Measurements from ENCODE around the gene FBLL1.
A peak's percentile ranks its signal among the peaks of the same experiment; 100 is the strongest.
"Not testable (repeated sequence)": the region's sequence is repeated elsewhere in the genome, so short reads cannot be mapped to it uniquely, and the experiment has no call there.

The FBLL1 gene

GRCh38 chr5:168528521-168529373, at the start of gene FBLL1:
FBLL1 (plus strand) TSS chr5:168529305; CDS start chr5:168529505, 200 bp downstream.
- H3K4me3 ChIP-seq (ENCODE audit: low read depth, low read length) = peak within 1 kb of the TSS; percentile 42

- no peak overlapping the region for H3K4me3 ChIP-seq (ENCODE audit: low read depth, low read length)
Observed at GRCh38 chr5:168480601-168481000, 48.5 kb upstream of the FBLL1 start.

DNA sequence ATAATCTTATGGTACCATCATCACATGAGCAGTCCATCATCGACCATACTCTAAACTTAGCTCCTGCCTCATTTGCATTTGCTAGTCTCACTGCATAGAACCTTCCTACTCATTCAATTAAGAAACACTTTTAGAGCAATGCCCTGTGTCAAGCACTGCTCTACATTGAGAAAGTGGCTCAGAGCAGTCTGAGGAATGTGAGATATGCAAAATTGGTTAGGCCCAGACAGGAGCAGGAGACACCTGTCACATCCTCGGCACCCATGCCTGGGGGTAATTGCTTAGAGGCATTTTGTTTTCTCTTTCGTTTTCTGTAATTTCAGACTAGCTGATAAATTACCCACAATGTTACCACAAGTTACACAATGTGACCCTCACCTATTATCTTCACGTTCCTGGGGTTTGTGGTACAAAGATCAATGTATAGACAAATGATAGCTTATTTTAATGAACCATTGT, 47.7 kb upstream of the FBLL1 start:
- no peak overlapping the region for H3K4me3 ChIP-seq (ENCODE audit: low read depth, low read length)

DNA sequence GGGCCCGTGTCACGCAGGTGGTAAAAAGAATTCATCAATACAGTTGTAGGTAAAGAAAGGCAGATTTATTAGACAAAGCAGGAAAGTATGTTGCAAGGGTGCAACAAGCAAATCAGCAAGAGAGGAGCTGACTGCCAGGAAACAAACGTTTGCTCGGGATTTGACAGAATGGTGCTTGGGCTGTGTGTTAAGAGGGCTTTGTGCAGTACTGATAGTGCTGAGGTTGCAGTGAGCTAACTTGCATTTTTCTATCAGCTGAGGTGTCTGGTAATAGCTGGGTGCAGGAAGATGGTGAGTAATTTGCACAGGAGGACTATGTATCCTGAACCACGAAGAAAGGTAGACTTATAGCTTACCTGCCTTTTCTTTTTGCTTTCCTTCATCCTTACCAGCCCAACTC, 46.7 kb upstream of the FBLL1 start:
- no peak overlapping the region for H3K4me3 ChIP-seq (ENCODE audit: low read depth, low read length)

- peak within 1 kb of the TSS; percentile 100 for H3K4me3 ChIP-seq (ENCODE audit: low read depth, low read length)
Observed at GRCh38 chr5:168486136-168486879, 42.8 kb upstream of the FBLL1 start, which contains the start of gene RARS1. RARS1 (plus strand) TSS chr5:168486471; CDS start chr5:168486499, 28 bp downstream.

- H3K4me3 ChIP-seq (ENCODE audit: low read depth, low read length) = no peak overlapping the region
Observed at GRCh38 chr5:168489059-168489458, 40.0 kb upstream of the FBLL1 start.

DNA sequence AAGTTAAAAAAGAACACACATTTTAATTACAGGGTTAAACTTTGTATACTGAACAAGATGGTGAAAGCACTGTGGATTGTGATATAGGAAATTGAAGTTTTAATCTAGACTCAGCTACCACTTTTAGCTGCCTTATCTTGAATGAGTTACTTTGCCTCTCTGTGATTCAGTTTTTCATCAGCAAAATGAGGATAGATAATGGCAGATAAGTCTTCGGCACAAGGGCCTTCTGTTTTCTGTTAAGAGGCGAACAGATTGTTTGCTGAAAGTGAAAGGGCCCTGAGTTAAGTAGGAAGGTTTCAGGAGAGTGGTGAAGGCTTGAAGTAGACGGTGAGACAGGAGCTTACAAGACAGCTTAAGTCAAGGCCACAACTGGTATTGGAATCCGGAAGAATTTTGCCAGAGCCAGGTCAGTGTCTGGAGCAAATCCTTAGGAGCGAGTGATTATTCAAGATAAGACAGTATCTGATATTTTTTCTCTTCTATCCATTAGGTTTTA, 35.0 kb upstream of the FBLL1 start:
- H3K4me3 ChIP-seq (ENCODE audit: low read depth, low read length) = no peak overlapping the region

- H3K4me3 ChIP-seq (ENCODE audit: low read depth, low read length) = no peak overlapping the region
Observed at GRCh38 chr5:168502563-168503237, 26.4 kb upstream of the FBLL1 start.

DNA sequence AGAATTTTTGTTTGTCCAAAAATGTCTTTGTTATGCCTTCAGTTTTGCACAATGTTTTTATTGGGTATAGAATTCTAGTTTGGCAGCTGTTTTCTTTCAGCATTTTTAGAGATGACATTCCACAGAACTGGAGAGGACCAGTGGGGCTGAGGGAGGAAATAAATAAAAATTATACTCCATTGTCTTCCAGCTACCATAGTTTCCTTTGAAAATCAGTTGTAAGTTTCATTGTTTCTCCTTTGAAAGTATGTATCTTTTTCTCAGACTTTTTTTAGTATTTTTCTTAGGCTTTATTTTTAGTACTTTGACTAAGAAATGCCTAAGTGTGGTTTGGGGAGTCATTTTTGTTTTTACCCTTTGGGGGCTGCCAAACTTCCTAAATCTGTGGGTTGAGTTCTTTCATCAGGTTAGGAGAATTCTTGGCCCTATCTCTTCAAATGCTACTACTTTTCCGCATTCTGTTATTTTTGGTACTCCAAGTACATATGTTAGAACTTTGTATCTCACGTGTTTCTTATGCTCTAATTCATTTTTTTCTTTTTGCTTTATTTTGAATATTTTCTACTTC, 15.2 kb upstream of the FBLL1 start:
- no peak overlapping the region for H3K4me3 ChIP-seq (ENCODE audit: low read depth, low read length)

GRCh38 chr5:168525856-168526255, 3.2 kb upstream of the FBLL1 start:
- no peak overlapping the region for H3K4me3 ChIP-seq (ENCODE audit: low read depth, low read length)

DNA sequence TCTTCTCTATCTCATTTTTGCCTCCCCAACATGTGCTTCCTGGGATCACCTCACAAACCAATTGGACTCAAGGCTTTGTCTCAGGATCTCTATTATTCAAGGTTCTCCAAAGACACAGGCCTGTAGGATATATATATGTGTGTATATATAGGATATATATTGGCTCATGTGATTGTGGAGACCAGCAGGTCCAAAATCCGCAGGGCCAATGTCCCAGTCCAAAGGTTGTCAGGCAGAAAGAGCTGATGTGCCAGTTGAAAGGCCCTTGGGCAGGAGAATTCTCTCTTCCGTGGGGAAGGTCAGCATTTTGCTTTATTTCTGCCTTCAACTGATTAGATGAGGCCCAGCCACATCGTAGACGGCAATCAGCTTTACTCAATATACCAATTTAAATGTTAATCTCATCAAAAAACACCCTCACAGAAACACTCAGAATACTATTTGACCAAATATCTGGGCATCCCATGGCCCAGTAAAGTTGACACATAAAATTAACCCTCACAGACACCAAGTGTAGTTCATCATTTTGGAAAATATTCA, 1.3 kb upstream of the FBLL1 start:
- H3K4me3 ChIP-seq (ENCODE audit: low read depth, low read length) = no peak overlapping the region

- H3K4me3 ChIP-seq (ENCODE audit: low read depth, low read length) = peak overlapping the region; percentile 42
Observed at GRCh38 chr5:168529374-168530234, 499 bp downstream of the FBLL1 start.

DNA sequence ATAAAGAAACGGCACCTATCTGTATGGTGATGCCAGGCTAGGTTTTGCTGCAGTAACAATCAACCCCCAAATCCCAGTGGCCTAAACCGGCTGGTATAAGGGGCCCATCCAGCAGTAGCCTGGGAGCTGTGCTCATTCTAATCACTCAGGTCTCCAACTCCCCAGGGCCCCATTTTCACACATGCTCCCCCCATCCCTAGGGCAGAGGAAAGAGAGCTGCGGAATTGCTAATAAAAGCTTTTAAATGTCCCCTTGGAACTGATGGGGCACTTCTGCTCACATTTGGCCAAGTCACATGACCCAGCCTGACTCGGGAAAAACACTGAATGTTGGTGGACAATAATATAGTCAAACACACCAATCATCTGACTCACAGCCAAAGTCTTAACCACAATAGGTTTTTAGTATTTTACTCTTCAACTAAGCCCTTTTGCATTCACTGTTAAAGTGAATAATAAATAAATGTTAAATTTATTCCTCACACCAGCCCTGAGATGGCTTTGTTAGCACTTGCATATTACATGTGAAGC, 1.6 kb downstream of the FBLL1 start:
- no peak overlapping the region for H3K4me3 ChIP-seq (ENCODE audit: low read depth, low read length)

DNA sequence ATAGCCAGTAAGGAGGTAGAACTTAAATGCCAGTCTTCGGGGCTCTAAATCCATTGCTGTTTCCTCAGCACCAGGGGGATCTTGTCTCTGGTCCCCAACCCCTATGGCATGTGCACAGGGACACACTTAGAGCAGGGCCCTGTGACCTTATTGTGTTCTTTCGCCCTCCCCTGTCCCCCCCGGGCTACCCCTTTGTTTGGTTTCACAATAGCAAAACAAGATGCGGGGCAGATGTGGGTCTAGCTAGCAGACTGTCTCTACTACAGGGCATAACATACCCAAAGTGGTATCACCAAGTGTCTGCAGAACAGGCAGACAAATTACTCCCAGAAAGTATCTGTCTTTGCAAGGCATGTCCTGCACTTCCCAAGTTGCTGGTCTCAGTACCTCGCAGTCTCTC, 2.1 kb downstream of the FBLL1 start:
- no peak overlapping the region for H3K4me3 ChIP-seq (ENCODE audit: low read depth, low read length)

- H3K4me3 ChIP-seq (ENCODE audit: low read depth, low read length) = no peak overlapping the region
Observed at GRCh38 chr5:168531987-168532864, 3.1 kb downstream of the FBLL1 start.

- H3K4me3 ChIP-seq (ENCODE audit: low read depth, low read length) = not testable (repeated sequence)
Observed at GRCh38 chr5:168534351-168534750, 5.2 kb downstream of the FBLL1 start.

DNA sequence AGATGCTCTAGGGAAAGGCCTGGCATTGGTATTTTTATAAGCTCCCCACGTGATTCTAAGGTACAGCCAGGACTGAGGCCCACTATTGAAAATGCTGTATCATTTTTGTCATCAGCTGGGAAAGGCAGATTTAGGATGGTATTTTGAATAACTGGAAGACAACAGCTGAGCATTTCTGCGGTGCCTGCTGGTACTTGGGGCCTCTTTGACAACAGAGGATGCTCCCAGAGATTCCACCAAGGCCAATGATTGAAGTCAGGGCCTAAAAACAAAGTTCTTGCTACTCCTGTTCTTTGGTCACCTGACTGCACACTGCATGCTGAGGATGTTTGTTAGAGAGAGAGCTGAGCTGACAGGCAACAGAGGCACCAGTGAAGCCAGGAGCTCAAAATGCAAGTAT, 8.1 kb downstream of the FBLL1 start:
- no peak overlapping the region for H3K4me3 ChIP-seq (ENCODE audit: low read depth, low read length)

DNA sequence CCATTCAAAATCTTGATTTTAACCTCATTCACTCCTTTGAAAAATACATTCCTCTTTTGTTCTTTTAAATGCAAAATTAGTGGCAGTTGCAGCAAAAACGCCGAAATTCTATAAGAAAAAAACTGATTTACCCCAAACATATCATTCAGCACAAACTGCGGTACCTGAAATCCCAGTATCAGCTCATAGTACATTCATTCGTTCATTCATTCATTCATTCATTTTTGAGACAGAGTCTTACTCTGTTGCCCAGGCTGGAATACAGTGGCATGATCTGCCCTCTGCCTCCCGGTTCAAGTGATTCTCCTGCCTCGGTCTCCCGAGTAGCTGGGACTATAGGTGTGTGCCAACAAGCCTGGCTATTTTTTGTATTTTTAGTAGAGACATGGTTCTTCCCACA, 20.4 kb downstream of the FBLL1 start:
- H3K4me3 ChIP-seq (ENCODE audit: low read depth, low read length) = no peak overlapping the region
